ENCODE measurements around the gene C11orf86.
"Not testable (repeated sequence)": the region's sequence is repeated elsewhere in the genome, so short reads cannot be mapped to it uniquely, and the experiment has no call there.

C11orf86 gene

DNA sequence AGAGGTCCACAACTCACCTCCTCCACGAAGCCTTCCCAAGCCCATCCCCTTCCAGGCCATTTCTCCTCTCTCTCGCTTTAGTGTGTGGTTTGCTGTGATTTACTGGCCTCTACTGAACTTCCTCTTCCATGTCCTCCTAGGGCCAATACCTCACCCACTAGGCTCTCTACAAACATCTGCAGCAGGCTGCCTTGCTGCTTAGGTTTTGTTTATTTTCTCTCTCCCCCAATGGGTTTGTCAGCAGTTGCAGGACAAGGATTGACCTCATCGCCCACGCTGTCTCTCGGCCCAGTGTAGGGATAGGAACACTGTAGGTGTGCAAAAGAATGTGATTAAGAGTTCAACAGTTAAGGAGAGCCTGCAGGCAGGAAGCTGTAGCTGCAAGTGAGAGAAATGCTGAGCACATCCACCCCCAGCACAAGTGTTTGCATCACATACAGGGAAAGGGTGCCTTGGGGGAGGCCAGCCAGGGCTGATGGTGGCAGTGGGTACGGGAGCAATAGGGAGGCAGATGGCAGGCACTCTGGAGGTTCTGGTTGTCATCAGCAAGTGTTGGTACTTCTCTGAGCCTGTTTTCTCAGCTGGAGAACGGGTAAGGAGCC, 18.3 kb upstream of the C11orf86 start:
- ChIA-PET CTCF (interaction anchor here (1.6 kb wide), 1 partner anchor 9 kb away, joined by 4 read pairs; no protein-coding TSS in a partner anchor), POLR2A (interaction anchor here (0.8 kb wide), 1 partner anchor 157 kb away, joined by 4 read pairs; no protein-coding TSS in a partner anchor)
- DNase-seq (ENCODE audit: extremely low spot score) = no peak
- TF ChIP-seq, protein P1, sequence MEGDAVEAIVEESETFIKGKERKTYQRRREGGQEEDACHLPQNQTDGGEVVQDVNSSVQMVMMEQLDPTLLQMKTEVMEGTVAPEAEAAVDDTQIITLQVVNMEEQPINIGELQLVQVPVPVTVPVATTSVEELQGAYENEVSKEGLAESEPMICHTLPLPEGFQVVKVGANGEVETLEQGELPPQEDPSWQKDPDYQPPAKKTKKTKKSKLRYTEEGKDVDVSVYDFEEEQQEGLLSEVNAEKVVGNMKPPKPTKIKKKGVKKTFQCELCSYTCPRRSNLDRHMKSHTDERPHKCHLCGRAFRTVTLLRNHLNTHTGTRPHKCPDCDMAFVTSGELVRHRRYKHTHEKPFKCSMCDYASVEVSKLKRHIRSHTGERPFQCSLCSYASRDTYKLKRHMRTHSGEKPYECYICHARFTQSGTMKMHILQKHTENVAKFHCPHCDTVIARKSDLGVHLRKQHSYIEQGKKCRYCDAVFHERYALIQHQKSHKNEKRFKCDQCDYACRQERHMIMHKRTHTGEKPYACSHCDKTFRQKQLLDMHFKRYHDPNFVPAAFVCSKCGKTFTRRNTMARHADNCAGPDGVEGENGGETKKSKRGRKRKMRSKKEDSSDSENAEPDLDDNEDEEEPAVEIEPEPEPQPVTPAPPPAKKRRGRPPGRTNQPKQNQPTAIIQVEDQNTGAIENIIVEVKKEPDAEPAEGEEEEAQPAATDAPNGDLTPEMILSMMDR (IDR thresholded peaks at IDR 0.05; ENCODE audit: control extremely low read depth, extremely low read depth, low read depth, missing control alignments) = no peak

DNA sequence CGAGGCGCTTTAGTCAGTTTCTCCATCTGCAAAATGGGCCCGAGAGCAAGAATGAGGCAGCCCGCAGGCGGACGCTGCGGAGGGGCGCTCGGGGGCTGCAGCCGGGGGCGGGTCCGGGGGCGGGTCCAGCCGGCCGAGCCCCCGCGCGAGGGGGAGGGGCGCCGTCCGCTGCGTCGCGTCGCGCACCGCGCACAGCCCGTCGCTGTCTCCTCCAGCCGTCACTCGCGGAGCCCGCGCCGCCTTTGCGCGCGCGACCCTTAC, 17.2 kb upstream of the C11orf86 start:
- CTCF ChIA-PET = interaction anchor here (1.6 kb wide), 1 partner anchor 8 kb away, joined by 4 read pairs; no protein-coding TSS in a partner anchor
- TF ChIP-seq, protein P1 (IDR thresholded peaks at IDR 0.05; ENCODE audit: control extremely low read depth, extremely low read depth, low read depth, missing control alignments) = no peak

DNA sequence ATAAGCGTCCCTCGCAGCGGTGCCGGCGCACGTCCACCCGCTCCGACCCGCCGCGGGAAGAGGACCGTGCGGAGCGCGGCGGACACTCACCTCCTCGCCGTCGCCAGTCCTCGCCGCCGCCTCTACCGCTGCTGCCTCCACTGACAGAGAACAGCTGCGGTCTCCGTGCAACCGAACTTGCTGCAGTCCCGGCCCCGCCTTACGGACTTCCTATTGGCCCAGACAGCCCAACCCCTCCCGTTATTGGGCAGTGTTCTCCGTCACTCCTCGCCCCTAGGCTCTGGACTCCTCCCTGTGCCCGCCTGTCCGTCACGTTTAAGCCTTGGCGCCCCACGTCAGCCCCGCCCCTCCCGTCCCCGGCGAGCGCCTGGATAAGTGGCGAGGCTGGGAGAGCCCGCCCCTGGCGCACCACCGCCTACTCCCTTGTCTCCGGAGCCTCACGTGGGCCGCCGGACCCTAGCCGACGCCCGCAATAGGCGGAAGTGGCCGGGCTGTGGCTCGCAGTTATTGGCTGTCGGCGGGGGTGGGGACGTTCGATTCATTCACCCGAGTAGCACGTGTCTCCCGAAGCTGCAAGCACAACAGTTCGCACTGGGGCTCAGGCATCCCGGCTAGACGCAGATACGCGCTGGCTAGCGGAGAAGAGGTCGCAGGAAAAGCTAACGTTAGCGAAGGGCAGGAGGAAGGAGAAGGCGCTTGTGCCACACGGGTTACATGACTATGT, 16.7 kb upstream of the C11orf86 start, which contains the start of gene PC:
Gene PC (minus strand): TSS at position 152 of the 724 bp plus-strand sequence. CDS start 86,224 bp downstream, outside the sequence.
- peak; percentile 98 for DNase-seq (ENCODE audit: extremely low spot score)
- TF ChIP-seq, protein P1 (IDR thresholded peaks at IDR 0.05; ENCODE audit: control extremely low read depth, extremely low read depth, low read depth, missing control alignments) = no peak
- POLR2A ChIA-PET = no interaction called here
- CTCF ChIA-PET = interaction anchor here (0.9 to 1.6 kb wide), 3 partner anchors 8 to 157 kb away, joined by 4 to 5 read pairs (median 4); no protein-coding TSS in a partner anchor

More for the DNA sequence above, 17.2 kb upstream of the C11orf86 start:
- DNase-seq (ENCODE audit: extremely low spot score) = no peak
- POLR2A ChIA-PET = interaction anchor here (0.8 kb wide), 1 partner anchor 156 kb away, joined by 4 read pairs; no protein-coding TSS in a partner anchor

DNA sequence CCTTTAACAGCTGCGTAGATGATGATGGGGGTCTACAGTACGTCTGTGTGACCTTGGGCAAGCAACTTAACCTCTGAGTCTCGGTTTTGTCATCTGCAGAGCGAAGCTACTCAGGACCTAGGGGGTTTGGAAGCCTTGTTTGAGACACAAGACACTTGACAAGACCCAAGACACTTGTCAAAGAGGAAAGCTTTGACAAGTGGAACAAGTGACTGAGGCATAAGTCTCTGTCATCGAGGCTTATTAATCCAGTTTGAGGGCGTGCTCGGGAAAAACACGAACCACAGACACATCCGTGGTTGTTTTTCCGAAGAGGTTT, 16.2 kb upstream of the C11orf86 start:
- DNase-seq (ENCODE audit: extremely low spot score) = no peak
- CTCF ChIA-PET = interaction anchor here (0.8 to 1.6 kb wide), 4 partner anchors 8 to 157 kb away, joined by 3 to 5 read pairs (median 4); no protein-coding TSS in a partner anchor
- POLR2A ChIA-PET = no interaction called here
- TF ChIP-seq, protein P1 (IDR thresholded peaks at IDR 0.05; ENCODE audit: control extremely low read depth, extremely low read depth, low read depth, missing control alignments) = no peak

DNA sequence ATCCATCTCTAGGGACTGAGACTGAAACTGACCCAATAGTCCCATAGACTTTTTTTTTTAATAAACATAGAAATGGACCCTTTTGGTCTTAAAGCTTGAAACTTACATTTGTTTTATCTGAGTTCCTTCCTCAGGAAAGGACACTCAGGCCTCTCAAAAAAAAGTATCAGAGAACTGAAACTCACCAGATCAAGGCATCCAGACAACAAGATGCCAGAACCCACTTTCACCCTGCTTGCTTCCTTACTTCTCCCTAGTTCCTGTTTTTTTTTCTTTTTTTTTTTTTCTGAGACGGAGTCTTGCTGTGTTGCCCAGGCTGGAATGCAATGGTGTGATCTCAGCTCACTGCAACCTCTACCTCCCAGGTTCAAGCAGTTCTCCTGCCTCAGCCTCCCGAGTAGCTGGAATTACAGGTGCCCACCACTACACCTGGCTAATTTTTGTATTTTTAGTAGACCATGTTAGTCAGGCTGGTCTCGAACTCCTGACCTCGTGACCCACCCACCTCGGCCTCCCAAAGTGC, 13.4 kb upstream of the C11orf86 start:
- CTCF ChIA-PET; POLR2A ChIA-PET; DNase-seq (ENCODE audit: extremely low spot score): not testable (repeated sequence)

DNA sequence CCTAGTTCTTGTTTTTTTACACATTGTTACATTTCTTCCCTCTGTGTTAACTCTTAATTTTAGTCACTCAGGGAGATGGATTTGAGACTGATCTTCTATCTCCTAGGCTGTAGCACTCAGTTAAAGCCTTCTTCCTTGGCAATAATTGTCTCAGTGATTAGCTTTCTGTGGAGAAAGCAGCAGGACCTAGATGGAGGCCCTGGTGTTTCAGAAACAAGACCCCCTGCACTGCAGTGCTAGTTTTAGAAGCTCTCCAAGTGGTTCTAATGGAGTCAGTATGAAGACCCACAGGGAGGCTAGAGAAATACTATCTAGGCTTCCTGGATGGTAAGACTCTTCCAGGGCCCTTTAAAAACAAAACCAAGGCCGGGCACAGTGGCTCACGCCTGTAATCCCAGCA, 12.9 kb upstream of the C11orf86 start:
- CTCF ChIA-PET = interaction anchor here (1.3 to 1.6 kb wide), 2 partner anchors 12 to 15 kb away, joined by 3 to 5 read pairs; no protein-coding TSS in a partner anchor
- POLR2A ChIA-PET = no interaction called here
- TF ChIP-seq, protein P1 (IDR thresholded peaks at IDR 0.05; ENCODE audit: control extremely low read depth, extremely low read depth, low read depth, missing control alignments) = no peak
- DNase-seq (ENCODE audit: extremely low spot score) = no peak

DNA sequence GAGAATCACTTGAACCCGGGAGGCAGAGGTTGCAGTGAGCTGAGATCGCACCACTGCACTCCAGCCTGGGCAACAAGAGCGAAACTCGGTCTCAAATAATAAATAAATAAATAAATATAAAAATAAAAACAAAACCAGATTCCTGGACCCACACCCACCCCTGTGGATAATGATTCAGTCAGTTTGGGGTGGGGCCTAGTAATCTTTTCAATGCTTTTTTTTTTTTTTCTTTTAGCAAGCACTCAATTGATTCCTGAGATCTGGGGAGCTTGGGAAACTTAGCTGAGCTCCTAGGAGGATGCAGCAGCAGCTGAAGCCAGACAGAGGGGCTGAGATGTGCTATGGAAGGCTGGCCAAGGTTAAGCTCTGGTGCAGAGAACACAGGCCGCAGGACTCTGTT, 12.3 kb upstream of the C11orf86 start:
- TF ChIP-seq, protein P1 (IDR thresholded peaks at IDR 0.05; ENCODE audit: control extremely low read depth, extremely low read depth, low read depth, missing control alignments) = no peak
- POLR2A ChIA-PET = interaction anchor here (0.7 kb wide), 1 partner anchor 95 kb away, joined by 3 read pairs; no protein-coding TSS in a partner anchor
- no peak for DNase-seq (ENCODE audit: extremely low spot score)
- CTCF ChIA-PET = interaction anchor here (1.3 to 1.6 kb wide), 2 partner anchors 12 to 15 kb away, joined by 3 to 5 read pairs; no protein-coding TSS in a partner anchor
